Left hindlimb (tissue), 1 donor: Measurements from ENCODE around the gene EHHADH.
"Not testable (repeated sequence)": the region's sequence is repeated elsewhere in the genome, so short reads cannot be mapped to it uniquely, and the experiment has no call there.

Source experiments
- DNase-seq: peaks from one replicate; pipeline ENCODE4 v3.0.0-alpha.2; 2018

EHHADH gene

GRCh38 chr3:185253645-185254410 is at the start of gene EHHADH:
EHHADH (minus strand) TSS chr3:185254049; CDS start chr3:185254022, 27 bp downstream.
- DNase-seq = peak; percentile 75

- DNase-seq = not testable (repeated sequence)
Observed at GRCh38 chr3:185299918-185300426, 46.1 kb upstream of the EHHADH start.

- no peak for DNase-seq
Observed at GRCh38 chr3:185297867-185298266, 44.0 kb upstream of the EHHADH start.

DNA sequence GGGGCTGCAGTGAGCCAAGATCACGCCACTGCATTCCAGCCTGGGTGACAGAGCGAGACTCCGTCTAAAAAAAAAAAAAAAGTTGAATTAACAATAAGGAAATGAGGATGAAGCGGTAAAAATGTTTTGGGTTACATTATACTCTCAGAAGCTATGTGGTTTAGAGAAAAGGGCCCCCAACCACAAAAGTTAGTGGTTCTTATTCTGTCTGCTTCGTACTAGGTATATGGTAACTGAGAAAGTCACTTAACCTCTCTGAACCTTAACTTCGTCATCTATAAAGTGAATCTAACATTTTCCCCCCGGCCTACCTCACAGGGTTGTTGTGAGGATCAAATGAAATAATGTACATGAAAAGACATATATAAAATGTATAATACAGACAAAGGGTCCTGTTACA is 38.4 kb upstream of the EHHADH start:
- no peak for DNase-seq

DNA sequence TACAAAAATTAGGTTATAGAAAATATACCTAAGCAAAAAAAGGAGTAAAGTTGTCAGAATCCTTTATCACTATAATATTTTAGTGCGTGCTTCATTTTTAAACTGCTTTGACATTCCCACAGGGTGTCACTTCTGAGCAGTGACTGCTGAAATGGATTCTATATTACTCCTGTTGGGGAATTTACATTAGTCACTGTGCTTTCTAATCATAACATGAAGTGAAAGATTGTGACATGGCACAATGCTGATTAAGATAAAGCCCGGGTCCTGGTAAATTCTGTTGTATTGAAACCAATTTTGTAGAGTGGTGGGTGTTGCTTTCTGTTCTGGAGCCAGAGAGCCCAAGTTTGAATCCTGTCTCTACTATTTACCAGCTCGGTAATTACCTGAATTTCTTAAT is 36.4 kb upstream of the EHHADH start:
- no peak for DNase-seq

- DNase-seq = no peak
Observed at GRCh38 chr3:185283374-185283935, 29.6 kb upstream of the EHHADH start.

- DNase-seq = peak; percentile 96
Observed at GRCh38 chr3:185282696-185283373, 29.0 kb upstream of the EHHADH start.

GRCh38 chr3:185280572-185281365 is 26.9 kb upstream of the EHHADH start:
- DNase-seq = no peak

DNA sequence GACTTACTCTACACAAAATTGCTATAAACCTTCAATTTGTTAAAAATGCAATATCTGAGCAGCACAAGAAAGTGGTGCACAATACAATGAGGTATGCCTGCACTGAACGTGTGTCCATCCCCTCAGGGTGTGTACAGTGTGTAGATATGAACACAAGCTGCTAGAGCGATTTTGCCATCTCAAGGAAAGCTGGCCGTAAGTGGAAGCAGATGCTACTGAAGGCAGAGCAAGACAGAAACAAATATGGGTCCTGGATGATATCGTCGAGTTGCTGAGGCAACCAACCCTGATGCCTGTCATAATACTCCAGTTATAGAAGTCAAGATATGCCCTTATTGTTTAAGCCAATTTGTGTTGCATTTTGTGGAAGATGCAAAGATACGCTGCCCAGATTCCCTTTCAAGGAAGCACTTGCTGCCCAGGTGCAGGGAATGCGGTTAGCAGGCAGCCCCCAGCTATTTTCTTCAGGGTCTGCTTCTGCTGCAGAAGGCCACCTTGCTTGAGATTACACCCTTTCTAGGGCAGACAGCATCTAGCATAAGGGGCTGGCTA is 25.8 kb upstream of the EHHADH start:
- no peak for DNase-seq

GRCh38 chr3:185276415-185276814 is 22.6 kb upstream of the EHHADH start:
- no peak for DNase-seq

- DNase-seq = no peak
Observed at GRCh38 chr3:185272033-185272432, 18.2 kb upstream of the EHHADH start.

- no peak for DNase-seq
Observed at GRCh38 chr3:185270956-185271332, 17.1 kb upstream of the EHHADH start.

- DNase-seq = no peak
Observed at GRCh38 chr3:185270262-185270955, 16.6 kb upstream of the EHHADH start.

GRCh38 chr3:185268194-185268962 is 14.5 kb upstream of the EHHADH start:
- DNase-seq = no peak

GRCh38 chr3:185267193-185267592 is 13.3 kb upstream of the EHHADH start:
- no peak for DNase-seq

GRCh38 chr3:185264849-185265553 is 11.2 kb upstream of the EHHADH start:
- no peak for DNase-seq

- no peak for DNase-seq
Observed at GRCh38 chr3:185263423-185263822, 9.6 kb upstream of the EHHADH start.

- DNase-seq = no peak
Observed at GRCh38 chr3:185257334-185257733, 3.5 kb upstream of the EHHADH start.

GRCh38 chr3:185254799-185255198 is 950 bp upstream of the EHHADH start:
- DNase-seq = no peak

DNA sequence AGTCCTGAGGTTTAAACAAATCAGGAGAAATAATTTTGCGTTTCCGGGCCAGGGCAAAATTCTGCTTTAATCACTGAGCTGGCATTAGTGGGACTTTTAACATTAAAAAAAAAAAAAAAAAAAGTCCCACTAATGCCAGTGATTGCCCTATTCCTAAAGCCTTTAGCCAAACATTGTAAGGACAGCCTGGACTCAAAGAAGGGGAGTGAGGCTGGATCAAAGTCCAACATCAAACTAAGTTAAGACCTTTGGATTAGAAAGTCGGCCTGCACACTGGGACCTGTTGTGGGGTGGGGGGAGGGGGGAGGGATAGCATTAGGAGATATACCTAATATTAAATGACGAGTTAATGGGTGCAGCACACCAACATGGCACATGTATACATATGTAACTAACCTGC is 716 bp downstream of the EHHADH start:
- DNase-seq = not testable (repeated sequence)

DNA sequence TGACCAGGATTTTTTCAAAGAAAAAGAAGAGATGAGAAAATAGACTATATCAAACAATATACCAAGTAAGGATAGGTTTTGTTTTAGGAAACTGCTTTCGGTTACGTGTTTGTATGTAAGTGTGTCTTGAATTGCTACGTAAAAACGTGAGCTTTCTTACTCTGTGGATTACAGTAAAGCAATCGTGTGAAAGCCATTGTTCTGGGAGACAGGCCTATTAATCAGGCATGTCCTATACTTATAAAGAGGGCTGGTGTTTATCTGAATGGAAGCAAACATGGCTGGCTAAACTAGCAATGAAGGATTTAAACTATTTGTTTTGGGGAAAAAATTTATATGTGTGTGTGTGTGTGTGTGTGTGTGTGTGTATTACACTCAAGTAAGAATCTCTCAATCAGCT is 2.6 kb downstream of the EHHADH start:
- no peak for DNase-seq
